Choroid plexus epithelial cell (primary cell): ENCODE data around the gene GABRR2.
A peak's percentile ranks its signal among the peaks of the same experiment; 100 is the strongest.

Experiments
- DNase-seq: peaks from one replicate; pipeline ENCODE4 v3.0.0-alpha.2; 2010; ENCODE audit warnings: low read depth
- H3K4me3 ChIP-seq: 2 replicates; pipeline ENCODE4 v1.5.1; 2011; ENCODE audit warnings: low read depth, mild to moderate bottlenecking, control low read depth, low read length, moderate library complexity
- CTCF ChIP-seq: conservative IDR thresholded peaks from 2 replicates; pipeline ENCODE4 v1.5.1; 2011; ENCODE audit warnings: low read depth, mild to moderate bottlenecking, control low read depth, inconsistent platforms, low read length, moderate library complexity

Gene GABRR2

GRCh38 chr6:89324304-89324703, 9.2 kb upstream of the GABRR2 start:
- no peak for DNase-seq
- no peak for TF ChIP-seq CTCF
- H3K4me3 ChIP-seq, result no peak overlapping the region

GRCh38 chr6:89323511-89323971, 8.4 kb upstream of the GABRR2 start:
- no peak overlapping the region for H3K4me3 ChIP-seq
- no peak for TF ChIP-seq CTCF
- peak; percentile 42 for DNase-seq

GRCh38 chr6:89321131-89321970, 6.3 kb upstream of the GABRR2 start:
- no peak overlapping the region for H3K4me3 ChIP-seq
- TF ChIP-seq CTCF, result no peak
- DNase-seq, result no peak

GRCh38 chr6:89320012-89320559, 5.0 kb upstream of the GABRR2 start:
- no peak overlapping the region for H3K4me3 ChIP-seq
- DNase-seq, result no peak

GRCh38 chr6:89317067-89317466, 2.0 kb upstream of the GABRR2 start:
- no peak for DNase-seq
- H3K4me3 ChIP-seq, result no peak overlapping the region
- no peak for TF ChIP-seq CTCF

More at GRCh38 chr6:89320012-89320559, 5.0 kb upstream of the GABRR2 start:
- TF ChIP-seq CTCF, result no peak

- no peak for DNase-seq
- TF ChIP-seq CTCF, result no peak
- no peak overlapping the region for H3K4me3 ChIP-seq
Observed at GRCh38 chr6:89314692-89315091, 407 bp downstream of the GABRR2 start.

GRCh38 chr6:89313006-89313405, 2.1 kb downstream of the GABRR2 start:
- TF ChIP-seq CTCF, result no peak
- peak; percentile 61 for DNase-seq
- H3K4me3 ChIP-seq, result no peak overlapping the region
